Measurements from ENCODE around the gene MFSD8. TPM values are rescaled to one million over a fixed set of nuclear protein-coding genes. Genes with fewer than 3 reads are reported as not detected.
"Not testable (repeated sequence)": the region's sequence is repeated elsewhere in the genome, so short reads cannot be mapped to it uniquely, and the experiment has no call there.

Gene MFSD8
- total RNA-seq, 1 donor from 2014 or later, result 14.3 TPM

DNA sequence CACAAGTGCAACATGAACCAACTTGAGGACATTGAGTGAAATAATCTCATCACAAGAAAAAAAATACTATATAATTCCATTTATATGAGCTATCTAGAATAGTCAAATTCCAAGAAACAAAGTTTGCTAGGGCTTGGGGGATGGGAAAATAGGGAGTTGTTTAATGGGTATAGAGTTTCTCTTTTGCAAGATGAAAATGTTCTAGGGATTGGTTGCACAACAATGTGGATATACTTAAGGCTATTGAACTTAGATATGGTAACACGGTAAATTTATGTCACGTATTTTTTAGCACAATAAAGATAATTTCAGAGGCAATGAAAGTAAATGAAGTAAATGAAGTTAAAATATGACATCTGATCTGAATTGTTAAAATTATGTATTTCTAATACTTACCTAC is 7.9 kb downstream of the MFSD8 start:
- ATAC-seq, result peak; percentile 50
- no peak for DNase-seq (ENCODE audit: low spot score)

DNA sequence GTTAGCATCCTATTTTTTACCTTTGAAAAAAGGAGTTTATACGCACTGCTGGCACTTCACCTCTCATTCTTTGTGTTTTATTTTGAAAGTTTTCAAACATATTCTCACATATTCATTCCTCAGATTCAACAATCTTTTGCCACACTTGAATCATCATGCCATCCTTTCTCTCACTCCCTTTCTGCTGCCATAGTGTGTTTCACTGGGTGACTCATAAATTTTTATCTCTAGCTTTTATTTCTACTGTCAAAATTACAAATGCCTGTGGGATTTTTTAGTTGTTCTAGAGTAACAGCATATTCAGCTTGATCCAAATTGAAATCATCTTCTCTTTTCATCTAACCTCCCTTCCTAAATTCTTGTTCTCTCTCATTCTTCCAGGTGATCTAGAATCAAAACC is 28.0 kb downstream of the MFSD8 start:
- DNase-seq (ENCODE audit: low spot score), result no peak
- no peak for ATAC-seq

DNA sequence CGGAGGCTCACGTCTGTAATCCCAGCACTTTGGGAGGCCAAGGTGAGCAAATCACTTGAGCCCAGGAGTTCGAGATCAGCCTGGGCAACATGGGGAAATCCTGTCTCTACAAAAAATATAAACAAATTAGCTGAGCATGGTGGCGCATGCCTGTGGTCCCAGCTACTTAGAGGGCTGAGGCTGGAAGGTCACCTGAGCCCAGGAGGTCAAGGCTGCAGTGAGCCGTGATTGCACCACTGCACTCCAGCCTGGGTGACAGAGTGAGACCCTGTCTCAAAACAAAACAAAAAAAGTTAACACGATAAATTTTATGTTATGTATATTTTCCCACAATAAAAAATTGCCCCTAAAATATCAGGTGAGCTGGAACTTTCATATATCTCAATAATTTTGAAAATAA is 33.1 kb downstream of the MFSD8 start:
- DNase-seq (ENCODE audit: low spot score); ATAC-seq: not testable (repeated sequence)

DNA sequence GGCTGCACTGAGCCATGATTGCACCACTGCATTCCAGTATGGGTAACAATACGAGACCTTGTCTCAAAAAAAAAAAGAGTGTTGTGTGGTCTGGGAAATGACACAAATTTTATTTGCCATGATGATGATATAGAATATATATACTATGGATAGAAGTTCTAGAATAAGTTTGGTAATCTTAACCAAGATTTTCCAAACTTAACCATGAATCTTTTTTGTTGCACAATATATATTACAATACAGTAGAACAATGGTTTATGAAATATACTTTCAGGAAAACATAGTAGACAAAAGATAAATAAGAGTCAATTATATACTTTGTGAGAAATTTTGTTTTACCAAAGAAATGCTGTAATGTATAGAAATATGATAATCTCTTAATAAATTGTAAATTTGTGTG is 34.8 kb downstream of the MFSD8 start:
- no peak for ATAC-seq
- DNase-seq (ENCODE audit: low spot score), result no peak

DNA sequence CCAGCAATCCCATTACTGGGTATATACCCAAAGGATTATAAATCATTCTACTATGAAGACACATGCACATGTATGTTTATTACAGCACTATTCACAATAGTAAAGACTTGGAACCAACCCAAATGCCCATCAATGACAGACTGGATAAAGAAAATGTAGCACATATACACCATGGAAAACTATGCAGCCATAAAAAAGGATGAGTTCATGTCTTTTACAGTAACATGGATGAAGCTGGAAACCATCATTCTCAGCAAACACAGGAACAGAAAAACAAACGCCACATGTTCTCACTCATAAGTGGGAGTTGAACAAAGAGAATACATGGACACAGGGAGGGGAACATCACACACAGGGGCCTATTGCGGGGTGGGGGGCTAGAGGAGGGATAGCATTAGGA is 39.3 kb downstream of the MFSD8 start:
- ATAC-seq; DNase-seq (ENCODE audit: low spot score): not testable (repeated sequence)

DNA sequence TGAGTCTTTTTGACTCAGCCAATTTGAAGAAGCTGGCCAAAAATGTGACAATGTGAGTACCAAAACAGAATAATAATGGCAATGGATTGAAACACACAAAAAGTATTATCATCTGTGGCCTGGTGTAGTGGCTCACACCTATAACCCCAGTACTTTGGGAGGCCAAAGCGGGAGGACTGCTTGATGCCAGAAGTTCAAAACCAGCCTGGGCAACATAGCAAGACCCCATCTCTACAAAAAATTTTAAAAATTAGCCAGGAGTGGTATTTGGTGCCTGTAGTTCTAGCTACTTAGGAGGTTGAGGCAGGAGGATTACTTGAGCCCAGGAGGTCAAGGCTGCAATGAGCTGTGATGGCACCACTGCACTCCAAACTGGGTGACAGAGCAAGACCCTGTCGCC is 42.7 kb downstream of the MFSD8 start:
- no peak for ATAC-seq
- DNase-seq (ENCODE audit: low spot score), result no peak

DNA sequence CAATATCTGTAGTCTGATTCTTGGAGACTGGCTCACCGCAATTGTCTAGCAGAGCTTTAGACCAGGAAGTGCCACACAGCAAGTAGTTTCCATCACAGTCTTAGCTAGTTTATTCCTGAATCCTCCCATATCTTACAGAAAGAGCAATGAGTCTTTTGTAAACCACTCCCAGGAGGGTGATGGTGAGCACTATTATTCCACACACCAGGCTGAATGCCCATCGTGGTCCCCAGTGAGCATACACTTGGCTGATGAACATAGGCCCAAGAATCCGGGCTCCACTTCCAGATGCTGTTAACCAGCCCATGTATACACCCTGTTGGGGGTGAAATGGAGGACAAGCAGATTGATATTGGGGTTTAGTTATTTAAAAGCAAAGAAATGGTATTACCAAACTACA is 44.5 kb downstream of the MFSD8 start:
- DNase-seq (ENCODE audit: low spot score), result no peak
- ATAC-seq, result no peak

DNA sequence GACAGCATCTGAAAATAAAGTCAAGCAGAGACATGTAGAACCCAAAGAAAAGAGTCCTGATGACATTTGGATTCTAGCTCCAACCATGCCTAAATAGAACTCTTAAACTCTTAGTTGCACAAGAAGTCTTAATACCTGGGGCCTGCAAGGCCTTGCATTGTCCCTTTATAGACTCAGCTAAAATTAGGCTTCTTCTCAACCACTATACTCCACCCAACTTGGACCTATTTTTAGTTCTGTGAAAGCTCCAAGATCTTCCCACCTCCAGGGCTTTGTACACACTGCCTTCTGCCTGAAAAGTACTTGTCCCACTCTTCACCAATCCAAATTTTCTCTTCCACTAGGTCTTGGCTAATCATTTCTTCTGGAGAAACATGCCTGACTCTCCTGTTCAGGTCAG is 47.8 kb downstream of the MFSD8 start:
- DNase-seq (ENCODE audit: low spot score) (no peak), ATAC-seq (no peak)

DNA sequence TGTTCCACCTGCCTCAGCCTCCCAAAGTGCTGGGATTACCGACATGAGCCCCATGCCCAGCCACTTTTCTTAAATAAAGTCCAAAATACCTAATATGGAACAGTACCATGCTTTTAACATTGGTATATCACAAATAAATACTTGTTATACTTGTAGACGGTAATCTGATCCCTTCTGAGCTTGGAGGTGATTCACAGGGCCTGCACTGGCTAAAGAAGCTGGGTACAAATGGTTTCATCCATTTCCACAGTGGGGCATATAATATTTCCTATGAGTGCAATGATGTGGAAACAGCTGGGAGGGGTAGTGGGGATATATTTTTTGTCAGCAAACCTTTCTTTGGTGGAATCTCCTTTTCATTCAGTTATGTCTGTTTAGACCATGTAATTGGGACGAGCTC is 48.5 kb downstream of the MFSD8 start:
- ATAC-seq (no peak), DNase-seq (ENCODE audit: low spot score) (no peak)

DNA sequence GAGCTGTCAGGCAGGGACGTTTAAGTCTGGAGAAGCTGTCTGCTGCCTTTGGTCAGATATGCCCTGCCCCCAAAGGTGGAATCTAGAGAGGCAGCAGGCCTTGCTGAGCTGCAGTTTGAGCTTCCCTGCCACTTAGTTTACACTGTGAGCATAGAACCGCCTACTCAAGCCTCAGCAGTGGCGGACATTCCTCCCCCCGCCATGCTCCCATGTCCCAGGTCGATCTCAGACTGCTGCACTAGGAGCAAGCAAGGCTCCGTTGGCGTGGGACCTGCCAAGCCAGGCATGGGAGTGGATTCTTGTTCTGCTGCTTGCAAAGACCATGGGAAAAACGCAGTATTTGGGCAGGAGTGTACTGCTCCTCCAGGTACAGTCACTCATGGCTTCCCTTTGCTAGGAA is 59.9 kb downstream of the MFSD8 start:
- ATAC-seq (no peak), DNase-seq (ENCODE audit: low spot score) (no peak)

DNA sequence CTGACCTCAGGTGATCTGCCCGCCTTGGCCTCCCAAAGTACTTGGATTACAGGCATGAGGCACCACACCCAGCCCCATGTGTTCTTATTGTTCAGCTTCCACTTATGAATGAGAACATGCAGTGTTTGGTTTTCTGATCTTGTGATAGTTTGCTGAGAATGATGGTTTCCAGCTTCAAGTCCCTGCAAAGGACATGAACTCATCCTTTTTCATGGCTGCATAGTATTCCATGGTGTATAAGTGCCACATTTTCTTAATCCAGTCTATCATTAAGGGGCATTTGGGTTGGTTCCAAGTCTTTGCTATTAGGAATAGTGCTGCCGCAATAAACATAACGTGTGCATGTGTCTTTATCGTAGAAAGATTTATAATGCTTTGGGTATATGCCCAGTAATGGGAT is 65.3 kb downstream of the MFSD8 start:
- DNase-seq (ENCODE audit: low spot score); ATAC-seq: not testable (repeated sequence)

DNA sequence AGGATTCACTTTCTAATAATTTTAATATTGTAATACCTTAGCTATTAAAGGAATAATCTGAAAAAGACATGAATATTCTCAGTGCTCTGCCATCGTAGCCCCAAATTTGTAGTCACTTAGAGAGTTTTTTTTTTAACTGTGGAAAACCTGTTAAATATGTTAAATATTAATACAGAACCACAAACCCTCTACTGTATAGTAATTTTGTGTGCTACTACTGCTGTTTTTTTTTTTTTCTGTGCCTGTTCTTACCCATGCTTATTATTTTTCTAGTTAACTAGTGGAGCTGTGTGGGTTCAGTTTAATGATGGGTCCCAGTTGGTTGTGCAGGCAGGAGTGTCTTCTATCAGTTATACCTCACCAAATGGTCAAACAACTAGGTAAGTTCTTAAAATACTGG is 68.4 kb downstream of the MFSD8 start:
- DNase-seq (ENCODE audit: low spot score) (no peak), ATAC-seq (no peak)

DNA sequence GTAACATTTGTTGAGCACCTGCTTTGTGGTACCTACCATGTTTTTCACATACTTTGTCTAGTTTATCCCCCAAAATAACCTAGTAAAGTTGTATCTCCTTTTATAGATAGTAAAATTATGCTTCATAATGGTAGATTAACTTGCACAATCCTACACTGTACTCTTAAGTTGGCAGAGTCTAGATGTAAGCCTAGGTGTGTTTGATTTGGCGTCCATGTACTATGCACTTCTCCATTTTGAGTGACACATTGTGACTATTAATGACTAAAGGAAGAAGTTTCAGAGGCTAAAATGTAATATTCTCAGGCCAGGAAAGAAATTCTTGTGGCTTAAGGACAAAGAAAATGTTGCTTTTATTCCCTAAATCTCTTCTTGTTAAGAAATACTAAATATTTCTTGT is 68.9 kb downstream of the MFSD8 start:
- ATAC-seq (no peak), DNase-seq (ENCODE audit: low spot score) (no peak)

DNA sequence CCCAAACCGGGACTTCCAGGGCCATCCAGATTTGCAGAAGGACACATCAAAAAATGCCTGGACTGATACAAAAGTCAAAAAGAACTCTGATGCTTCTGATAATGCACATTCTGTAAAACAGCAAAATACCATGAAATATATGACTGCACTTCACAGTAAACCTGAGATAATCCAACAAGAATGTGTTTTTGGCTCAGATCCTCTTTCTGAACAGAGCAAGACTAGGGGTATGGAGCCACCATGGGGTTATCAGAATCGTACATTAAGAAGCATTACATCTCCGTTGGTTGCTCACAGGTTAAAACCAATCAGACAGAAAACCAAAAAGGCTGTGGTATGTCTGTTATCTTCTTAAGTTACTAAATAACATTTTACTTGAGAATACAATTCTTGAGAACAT is 75.1 kb downstream of the MFSD8 start:
- no peak for DNase-seq (ENCODE audit: low spot score)
- ATAC-seq, result no peak

DNA sequence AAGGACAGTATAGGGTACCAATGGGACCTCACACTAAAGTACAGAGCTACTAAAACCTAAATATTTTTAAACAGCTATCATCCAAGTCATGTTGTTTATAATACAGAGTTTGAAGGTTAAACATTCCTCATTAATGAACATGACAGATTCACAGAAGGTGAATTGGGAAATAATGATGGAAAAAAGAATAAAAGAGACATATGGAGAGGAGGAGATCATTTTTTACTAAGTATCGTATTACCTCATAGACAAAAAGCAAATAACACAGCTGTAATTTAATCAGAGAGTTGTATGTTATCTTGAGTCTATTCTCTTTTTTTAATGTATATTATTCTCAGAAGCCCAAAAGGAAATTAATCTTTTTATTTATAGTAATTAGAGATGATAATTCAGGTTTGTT is 76.4 kb downstream of the MFSD8 start:
- ATAC-seq (no peak), DNase-seq (ENCODE audit: low spot score) (no peak)

DNA sequence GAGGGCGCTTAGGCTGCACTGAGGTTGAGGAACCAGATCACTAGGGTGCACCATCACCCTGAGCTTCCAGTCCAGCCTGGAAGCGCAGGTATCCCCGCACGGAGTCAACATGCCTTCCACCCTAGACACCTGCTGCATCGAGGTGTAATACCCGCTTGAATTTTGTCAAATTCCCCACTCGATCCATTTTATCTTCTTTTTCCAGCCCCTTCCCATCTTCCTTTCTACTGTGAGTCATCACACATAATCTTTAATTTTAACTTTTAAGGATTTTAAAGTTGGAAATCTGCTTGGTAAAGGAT is 83.5 kb downstream of the MFSD8 start:
- ATAC-seq (peak; percentile 74), DNase-seq (ENCODE audit: low spot score) (no peak)

DNA sequence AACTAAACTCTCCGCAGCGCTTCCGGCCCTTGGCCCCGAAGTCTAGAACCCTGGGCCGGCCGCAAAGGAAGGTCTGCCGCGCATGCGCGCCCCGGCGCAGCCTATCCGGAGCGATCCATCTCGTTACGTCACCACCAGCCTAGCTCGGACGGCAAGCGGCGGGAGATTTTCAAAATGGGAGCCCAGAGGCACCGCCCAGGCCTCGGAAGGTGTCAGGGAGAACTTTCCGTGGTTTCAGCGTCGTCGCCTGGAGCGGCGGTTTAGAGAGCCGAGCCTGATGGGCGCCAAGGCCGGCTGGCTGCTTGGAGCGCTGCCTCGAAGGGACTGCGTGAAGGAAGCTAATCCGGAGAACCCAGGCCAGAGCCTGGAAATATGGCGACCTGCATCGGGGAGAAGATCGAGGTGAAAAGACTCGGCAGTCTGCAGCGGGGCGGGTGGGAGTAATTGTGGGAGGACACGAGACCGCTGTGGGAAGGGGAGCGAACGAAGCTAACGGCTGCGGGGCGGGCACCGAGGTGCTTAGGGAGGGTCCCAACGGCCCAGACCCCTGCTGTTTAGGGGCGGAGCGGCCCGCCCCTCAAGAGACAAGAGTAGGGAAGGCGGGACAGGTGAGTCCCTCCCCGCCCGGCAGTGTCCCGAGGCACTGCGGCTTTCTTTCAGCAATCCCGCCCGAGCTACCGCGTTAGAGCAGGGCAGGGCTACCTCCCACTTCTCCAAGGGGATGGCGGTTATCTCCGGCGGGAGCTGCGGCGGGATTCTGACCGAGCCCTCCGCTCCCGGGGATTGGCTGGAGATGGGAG is 84.0 kb downstream of the MFSD8 start, which contains the start of gene PLK4:
Gene PLK4, plus strand, starts transcription at position 131 of the 800 bp plus-strand sequence. Its CDS starts 242 bp downstream, at position 373.
- DNase-seq (ENCODE audit: low spot score), result peak; percentile 97
- peak; percentile 93 for ATAC-seq

DNA sequence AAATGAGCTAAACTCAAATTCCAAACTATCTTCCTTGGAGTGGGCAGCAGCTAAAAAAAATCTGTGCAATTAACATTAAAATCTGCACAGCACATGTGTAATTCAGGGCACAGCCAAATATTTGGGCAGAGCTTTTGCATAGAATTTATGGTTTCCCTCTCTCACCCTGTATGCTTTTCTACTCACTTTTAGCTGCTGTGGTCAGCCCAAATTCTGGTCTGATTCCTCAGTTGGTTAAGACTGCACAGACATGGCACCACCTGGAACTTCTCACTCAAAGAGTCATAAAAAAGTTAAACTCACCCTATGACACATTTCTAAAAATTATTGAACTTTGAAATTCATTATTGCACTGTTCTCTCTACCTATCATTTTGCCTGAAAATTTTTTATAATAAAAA is 89.2 kb downstream of the MFSD8 start:
- ATAC-seq (no peak), DNase-seq (ENCODE audit: low spot score) (no peak)

DNA sequence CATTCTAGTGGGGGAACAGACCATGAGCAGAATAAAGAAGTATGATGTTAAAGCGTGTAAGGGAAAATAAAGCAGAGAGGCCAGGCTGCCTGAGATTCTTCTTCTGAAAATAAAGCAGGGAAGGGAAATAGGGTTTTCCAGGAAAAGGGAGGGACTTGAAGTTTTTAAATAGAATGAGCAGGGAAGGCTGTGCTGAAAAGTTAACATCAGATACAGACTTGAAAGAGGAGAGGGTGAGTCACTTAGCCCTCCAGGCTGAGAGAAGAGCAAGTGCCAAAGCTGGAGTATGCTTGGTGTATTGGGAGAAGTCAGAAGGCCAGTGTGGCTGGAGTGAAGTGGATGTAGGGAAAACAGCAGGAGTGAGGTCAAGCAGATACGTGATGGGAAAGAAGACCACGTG is 94.3 kb downstream of the MFSD8 start:
- ATAC-seq (no peak), DNase-seq (ENCODE audit: low spot score) (no peak)

DNA sequence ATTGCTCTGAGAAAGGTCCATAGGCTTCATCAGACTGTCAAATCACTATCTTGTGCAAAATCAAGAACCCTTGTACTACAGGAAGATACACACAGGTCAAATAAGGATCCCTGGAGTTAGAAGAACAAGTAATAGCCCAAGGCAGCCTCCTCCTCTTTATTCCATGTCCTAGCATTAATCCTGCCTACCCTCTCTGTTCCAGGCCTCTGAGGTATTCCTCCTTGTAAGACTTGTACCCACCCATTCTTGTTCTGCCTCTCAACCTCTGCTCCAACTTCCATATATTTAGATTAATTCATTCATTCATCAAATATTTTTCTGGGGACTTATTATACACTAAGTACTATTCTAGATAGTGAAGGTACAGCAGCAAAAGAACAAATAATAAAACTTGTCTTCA is 94.7 kb downstream of the MFSD8 start:
- DNase-seq (ENCODE audit: low spot score) (no peak), ATAC-seq (no peak)

DNA sequence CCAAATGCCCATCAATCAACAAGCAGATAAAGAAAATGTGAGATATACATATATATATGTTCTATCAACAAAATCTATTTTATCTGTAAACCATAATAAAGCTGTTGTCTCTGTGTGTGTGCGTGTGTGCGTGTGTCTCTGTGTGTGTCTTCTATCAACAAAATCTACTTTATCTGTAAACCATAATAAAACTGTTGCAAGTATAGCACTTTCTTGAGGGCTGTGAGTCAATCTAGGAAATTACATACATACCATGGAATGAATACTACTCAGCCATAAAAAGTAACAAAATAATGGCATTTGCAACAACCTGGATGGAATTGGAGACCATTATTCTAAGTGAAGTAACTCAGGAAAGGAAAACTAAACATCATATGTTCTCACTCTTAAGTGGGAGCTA is 96.8 kb downstream of the MFSD8 start:
- DNase-seq (ENCODE audit: low spot score) (no peak), ATAC-seq (no peak)

Data from left lobe of liver (tissue), 2 donors.